ENCODE measurements around the gene SMS. TPM values are rescaled to one million over a fixed set of nuclear protein-coding genes. Genes with fewer than 3 reads are reported as not detected.
A peak's percentile ranks its signal among the peaks of the same experiment; 100 is the strongest.

Gene SMS
- total and polyA plus RNA-seq, 2 of the 4 experiments (the other 2 are of a cell fraction), result 176 to 230 TPM

- TF ChIP-seq RFX5 (IDR thresholded peaks at IDR 0.05; ENCODE audit: low read depth, low read length) (no peak), MXI1 (IDR thresholded peaks at IDR 0.05; ENCODE audit: borderline replicate concordance, low read depth, low read length) (no peak)
Observed at GRCh38 chrX:21932292-21933002, 8.1 kb upstream of the SMS start (continued).

GRCh38 chrX:21933077-21933476, 7.4 kb upstream of the SMS start:
- Histone ChIP-seq H3K9me1 (ENCODE audit: insufficient read depth, low read length) (peaks cover 6% of the 10 kb centered on the region), H3K27me3 (ENCODE audit: control insufficient read depth, insufficient read depth, low read length) (no peaks in the 10 kb centered on the region), H4K91ac (ENCODE audit: insufficient read depth, low read depth, low read length) (peak overlapping the region; percentile 49), H4K20me1 (ENCODE audit: insufficient read depth, low read length) (no peaks in the 10 kb centered on the region), H3K4me2 (ENCODE audit: low read depth, low read length) (no peak overlapping the region), H4K8ac (ENCODE audit: low read depth in 2 of 2, low read length in 2 of 2) (peak overlapping the region; percentile 21 to 66; a peak in 3 of 4 replicates), H2AK5ac (ENCODE audit: low read depth, low read length) (peak overlapping the region; percentile 87), H3K27ac (ENCODE audit: insufficient read depth, low read length) (peak overlapping the region; percentile 86), H2BK15ac (ENCODE audit: low read depth, low read length) (peak overlapping the region; percentile 79; the same call in 2 of the 3 replicates), H3K4me3 (ENCODE audit: insufficient read depth, low read depth, low read length) (no peak overlapping the region), H2BK5ac (ENCODE audit: low read depth, low read length, poor library complexity, severe bottlenecking) (peak overlapping the region; percentile 78), H3K79me1 (ENCODE audit: low read depth in 1 of 2, low read length in 2 of 2) (peaks cover 0 to 14% of the 10 kb centered on the region in 2 experiments; a peak in 1 of 4 replicates), H3K4ac (ENCODE audit: low read depth, low read length) (peak overlapping the region; percentile 78), H3K23ac (ENCODE audit: low read depth, low read length) (peak overlapping the region; percentile 48; the same call in 1 of the 2 replicates), H3K56ac (ENCODE audit: extremely low read depth, insufficient read depth, low read length) (peak overlapping the region; percentile 60; the same call in 1 of the 2 replicates), H2BK20ac (ENCODE audit: low read depth, low read length) (peak overlapping the region; percentile 75), H2AFZ (replicated peaks; ENCODE audit: low read length, poor library complexity) (no peak overlapping the region), H3K4me1 (ENCODE audit: control insufficient read depth, insufficient read depth, low read length) (peaks cover 10% of the 10 kb centered on the region), H3K9me3 (ENCODE audit: control insufficient read depth, insufficient read depth, low read length) (no peaks in the 10 kb centered on the region), H3K18ac (ENCODE audit: low read depth, low read length) (peak overlapping the region; percentile 71), H3K14ac (replicated peaks; ENCODE audit: low read depth, low read length) (peak overlapping the region; percentile 43; the same call in 1 of the 2 replicates), H4K5ac (ENCODE audit: low read depth, low read length) (peak overlapping the region; percentile 31), H3K36me3 (ENCODE audit: control insufficient read depth, insufficient read depth, low read length) (no peaks in the 10 kb centered on the region), H3K9ac (ENCODE audit: low read depth, low read length) (no peak overlapping the region), H2BK120ac (ENCODE audit: low read depth, low read length) (peak overlapping the region; percentile 89), H2AK9ac (replicated peaks; ENCODE audit: low read depth, low read length, poor library complexity) (no peak overlapping the region)
- ChIA-PET POLR2A (ENCODE audit: unreplicated experiment) (no interaction called here), CTCF (interaction anchor here (0.9 to 1.6 kb wide), 2 partner anchors 9 to 17 kb away, joined by 3 read pairs; no protein-coding TSS in a partner anchor)
- dilution Hi-C loops (cut with HindIII; ENCODE audit: low sequenced_read_pairs, unreplicated experiment), result no loop called here
- peak; percentile 4; the same call in 1 of the 2 replicates for ATAC-seq (ENCODE audit: low read depth)
- BruUV-seq (replicated peaks), result no TSS peak
- in situ Hi-C loops (cut with MboI; ENCODE audit: low sequenced_read_pairs), result no loop called here
- intact Hi-C loops (cut with micrococcal nuclease), result no loop called here
- TF ChIP-seq, protein P1, sequence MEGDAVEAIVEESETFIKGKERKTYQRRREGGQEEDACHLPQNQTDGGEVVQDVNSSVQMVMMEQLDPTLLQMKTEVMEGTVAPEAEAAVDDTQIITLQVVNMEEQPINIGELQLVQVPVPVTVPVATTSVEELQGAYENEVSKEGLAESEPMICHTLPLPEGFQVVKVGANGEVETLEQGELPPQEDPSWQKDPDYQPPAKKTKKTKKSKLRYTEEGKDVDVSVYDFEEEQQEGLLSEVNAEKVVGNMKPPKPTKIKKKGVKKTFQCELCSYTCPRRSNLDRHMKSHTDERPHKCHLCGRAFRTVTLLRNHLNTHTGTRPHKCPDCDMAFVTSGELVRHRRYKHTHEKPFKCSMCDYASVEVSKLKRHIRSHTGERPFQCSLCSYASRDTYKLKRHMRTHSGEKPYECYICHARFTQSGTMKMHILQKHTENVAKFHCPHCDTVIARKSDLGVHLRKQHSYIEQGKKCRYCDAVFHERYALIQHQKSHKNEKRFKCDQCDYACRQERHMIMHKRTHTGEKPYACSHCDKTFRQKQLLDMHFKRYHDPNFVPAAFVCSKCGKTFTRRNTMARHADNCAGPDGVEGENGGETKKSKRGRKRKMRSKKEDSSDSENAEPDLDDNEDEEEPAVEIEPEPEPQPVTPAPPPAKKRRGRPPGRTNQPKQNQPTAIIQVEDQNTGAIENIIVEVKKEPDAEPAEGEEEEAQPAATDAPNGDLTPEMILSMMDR (conservative IDR thresholded peaks at IDR 0.05; ENCODE audit: low read depth, low read length), result 0 out of 2 replicates have a peak, but pooled peaks have one; percentile 10
- TF ChIP-seq, protein P2, sequence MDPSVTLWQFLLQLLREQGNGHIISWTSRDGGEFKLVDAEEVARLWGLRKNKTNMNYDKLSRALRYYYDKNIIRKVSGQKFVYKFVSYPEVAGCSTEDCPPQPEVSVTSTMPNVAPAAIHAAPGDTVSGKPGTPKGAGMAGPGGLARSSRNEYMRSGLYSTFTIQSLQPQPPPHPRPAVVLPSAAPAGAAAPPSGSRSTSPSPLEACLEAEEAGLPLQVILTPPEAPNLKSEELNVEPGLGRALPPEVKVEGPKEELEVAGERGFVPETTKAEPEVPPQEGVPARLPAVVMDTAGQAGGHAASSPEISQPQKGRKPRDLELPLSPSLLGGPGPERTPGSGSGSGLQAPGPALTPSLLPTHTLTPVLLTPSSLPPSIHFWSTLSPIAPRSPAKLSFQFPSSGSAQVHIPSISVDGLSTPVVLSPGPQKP (IDR thresholded peaks at IDR 0.05; ENCODE audit: borderline replicate concordance, low read depth, low read length), result no peak
- no peak for DNase-seq
- WGBS, 2 experiments (ENCODE audit: extremely low coverage in 2 of 2, insufficient read length in 1 of 2), result 71% methylated on average over 7 of the region's 7 CpGs; no CpG with 5 or more reads in 1 of the 2 experiments
